GM21576 (cell line): ENCODE results near the gene MYEOV.

Experiments used
- ATAC-seq: cut with Tn5 transposase; IDR thresholded peaks from one replicate; pipeline ENCODE4 v1.9.1; 2021; ENCODE audit warnings: mild to moderate bottlenecking, moderate library complexity; ENCODE audit not compliant: unreplicated experiment

Gene MYEOV

DNA sequence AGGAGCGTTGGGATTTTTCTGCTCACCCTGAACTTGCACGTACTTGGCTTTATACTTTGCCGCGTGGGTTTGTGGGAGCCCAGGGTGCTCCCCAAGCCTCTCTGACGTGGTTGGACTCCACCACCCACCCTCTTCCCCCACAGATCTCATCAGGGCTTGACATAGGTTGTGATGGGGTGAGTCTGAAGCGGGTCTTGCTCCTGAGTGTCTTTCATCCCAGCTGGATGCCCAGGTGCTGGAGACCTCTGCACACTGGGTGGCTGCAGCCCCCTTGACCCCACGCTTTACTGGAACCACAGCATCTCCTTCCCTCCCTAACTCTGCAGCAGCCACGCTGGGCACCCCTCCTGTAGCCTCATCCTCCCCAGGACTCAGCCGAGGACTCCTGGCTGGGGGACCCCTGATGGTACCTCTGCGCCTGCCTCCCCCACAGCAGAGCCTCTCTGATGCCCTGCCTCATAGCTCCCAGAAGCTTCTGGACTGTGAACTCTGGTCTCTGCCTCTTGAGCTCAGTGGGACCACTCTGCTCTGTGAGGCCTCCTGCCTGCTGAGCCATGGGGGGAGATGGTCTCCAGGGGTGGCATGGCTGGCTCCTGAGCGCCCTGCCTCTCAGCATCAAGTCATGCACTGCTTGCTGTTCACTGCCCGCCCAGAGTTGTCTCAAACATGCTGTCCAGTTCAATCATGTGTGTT lies 45.2 kb downstream of the MYEOV start:
- no peak for ATAC-seq

DNA sequence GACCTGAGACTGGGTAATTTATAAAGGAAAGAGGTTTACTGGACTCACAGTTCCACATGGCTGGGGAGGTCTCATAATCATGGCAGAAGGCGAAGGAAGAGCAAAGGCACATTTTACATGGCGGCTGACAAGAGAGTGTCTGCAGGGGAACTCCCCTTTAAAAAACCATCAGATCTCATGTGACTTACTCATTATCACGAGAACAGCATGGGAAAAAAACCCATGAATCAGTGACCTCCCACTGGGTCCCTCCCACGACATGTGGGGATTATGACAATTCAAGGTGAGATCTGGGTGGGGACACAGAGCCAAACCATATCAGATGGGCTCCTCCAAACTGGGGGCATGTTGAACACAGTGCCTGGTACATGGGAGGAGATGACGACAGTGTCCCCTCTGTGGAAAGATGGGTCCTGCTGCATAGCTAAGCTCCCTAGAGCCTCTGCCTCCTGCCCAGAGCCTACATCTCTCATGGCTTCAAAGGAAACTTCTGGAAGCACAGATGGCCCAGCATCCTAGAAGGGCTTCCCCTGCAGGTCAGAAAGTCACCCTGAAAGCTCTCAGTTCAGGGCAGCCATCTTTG lies 46.1 kb downstream of the MYEOV start:
- ATAC-seq, result no peak

DNA sequence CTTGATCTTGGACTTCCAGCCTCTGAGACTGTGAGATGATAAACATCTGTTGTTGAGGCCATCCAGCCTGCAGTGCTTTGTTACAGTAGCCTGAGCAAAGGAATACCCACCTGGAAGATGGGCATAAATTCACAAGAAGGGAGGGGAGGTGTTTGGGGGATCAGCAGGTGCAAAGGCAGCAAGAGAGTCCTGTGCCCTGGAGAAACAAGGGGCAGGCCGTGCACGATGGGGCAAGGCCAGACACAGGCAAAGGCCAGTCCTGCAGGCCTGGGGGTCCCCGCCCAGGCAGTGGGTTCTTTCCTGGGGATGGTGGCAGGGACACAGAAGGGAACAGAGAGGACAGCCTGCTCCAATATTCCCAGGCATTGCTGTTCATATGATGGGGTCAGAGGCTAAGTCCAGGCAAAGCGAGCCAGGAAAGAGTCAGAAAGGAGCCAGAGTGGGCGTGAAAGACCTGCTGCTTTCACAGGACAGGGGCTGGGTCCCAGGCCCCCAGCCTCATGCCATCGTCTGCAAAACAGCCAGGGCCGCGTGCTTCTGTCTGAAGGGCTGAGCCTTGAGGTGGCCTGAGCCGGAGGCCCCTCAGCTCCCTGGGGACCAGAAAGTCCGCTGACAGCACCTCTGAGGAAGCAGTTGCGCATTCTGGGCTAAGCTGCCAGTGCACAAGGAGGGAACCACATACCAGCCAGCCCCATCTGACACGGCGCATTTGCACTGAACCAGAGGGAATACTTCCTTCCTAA lies 48.8 kb downstream of the MYEOV start:
- no peak for ATAC-seq

DNA sequence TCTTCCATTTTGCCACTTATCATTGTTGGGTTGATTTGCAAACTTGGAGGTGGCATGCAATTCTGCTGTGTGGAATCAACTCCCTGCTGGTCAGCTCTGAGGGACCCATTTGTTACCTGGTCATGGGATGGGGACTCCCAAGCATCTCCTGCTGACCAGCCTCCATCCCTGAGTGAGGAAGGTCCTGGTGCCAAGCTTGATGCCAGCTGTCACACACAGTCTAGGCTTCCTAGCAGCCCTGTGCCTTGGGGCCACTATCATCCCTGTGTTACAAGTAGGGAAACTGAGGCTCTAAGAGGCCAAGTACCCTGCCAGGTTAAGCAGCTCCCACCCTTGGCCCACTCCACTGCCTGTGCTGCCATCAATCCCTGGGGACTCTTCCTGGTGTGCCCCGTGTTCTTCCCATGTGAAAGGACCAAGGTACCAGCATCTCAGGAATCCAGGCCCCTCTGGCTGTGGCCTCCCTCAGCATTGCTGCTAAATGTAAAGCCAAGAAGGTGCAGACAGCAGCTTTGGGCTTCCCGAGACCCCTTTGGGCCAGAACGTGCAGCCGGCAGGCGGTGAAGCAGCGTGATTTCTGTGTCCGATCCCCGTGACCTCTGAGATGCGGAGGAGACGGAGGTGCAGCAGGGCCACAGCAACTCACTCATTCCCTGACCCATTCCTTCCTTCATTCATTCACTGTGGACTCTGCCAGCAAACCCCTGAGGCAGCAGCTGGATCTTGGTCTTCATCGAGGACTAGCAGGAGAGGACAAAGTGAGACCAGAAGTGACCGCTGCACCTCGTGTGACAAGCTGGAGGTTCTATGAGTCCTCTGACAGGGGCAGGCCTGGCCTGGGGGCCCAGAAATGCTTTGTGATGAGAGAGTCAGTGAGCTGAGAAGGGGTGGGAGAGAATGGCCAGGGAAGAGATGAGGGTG lies 49.7 kb downstream of the MYEOV start:
- no peak for ATAC-seq

DNA sequence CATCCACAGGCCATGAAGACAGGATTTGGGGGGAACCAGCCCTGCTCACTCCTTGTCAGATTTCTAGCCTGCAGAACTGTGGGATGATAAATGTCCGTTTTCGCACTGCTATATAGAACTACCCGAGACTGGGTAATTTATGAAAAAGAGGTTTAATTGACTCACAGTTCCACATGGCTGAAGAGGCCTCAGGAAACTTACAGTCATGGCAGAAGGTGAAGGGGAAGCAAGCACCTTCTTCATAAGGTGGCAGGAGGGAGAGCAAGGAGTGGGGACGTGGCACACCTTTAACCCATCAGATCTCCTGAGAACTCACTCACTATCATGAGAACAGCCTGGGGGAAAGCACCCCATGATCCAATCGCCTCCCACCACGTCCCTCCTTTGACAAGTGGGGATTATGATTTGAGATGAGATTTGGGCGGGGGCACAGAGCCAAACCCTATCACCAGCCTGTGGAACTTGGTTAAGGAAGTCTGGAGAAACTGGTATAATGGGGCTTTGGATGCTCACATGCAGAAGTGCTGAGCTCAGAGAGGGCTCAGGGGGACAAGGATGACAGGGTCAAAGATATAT lies 50.7 kb downstream of the MYEOV start:
- ATAC-seq, result no peak
